ENCODE measurements around the gene CDKAL1.

DNA sequence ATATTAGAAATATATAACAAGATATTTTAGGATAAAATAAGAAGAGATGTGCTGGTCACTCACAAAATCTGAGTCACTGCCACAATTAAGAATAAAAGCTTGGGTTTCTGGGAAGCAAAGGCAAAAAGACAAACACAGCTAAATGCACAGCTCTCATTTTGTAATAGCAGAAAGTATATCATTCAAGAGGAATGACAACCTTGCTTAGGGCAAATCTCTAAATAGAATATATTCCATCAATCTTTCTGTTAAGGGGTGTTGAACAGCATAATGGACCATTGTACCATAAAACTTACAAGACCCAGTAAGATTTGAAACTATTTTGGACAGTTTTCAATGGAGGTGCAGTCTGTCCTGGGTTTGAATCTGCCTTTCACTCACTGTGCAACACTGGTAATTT lies 594.3 kb downstream of the CDKAL1 start:
- TF ChIP-seq, protein P1, sequence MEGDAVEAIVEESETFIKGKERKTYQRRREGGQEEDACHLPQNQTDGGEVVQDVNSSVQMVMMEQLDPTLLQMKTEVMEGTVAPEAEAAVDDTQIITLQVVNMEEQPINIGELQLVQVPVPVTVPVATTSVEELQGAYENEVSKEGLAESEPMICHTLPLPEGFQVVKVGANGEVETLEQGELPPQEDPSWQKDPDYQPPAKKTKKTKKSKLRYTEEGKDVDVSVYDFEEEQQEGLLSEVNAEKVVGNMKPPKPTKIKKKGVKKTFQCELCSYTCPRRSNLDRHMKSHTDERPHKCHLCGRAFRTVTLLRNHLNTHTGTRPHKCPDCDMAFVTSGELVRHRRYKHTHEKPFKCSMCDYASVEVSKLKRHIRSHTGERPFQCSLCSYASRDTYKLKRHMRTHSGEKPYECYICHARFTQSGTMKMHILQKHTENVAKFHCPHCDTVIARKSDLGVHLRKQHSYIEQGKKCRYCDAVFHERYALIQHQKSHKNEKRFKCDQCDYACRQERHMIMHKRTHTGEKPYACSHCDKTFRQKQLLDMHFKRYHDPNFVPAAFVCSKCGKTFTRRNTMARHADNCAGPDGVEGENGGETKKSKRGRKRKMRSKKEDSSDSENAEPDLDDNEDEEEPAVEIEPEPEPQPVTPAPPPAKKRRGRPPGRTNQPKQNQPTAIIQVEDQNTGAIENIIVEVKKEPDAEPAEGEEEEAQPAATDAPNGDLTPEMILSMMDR (IDR thresholded peaks at IDR 0.05), result no peak
- no peak for TF ChIP-seq POLR2A (IDR thresholded peaks at IDR 0.05)
